D721Med (cell line): ENCODE data around the gene IL12RB2.

Experiments
- DNase-seq: peaks from one replicate; pipeline ENCODE4 v3.0.0; 2011; ENCODE audit warnings: low spot score; ENCODE audit not compliant: insufficient read length
- FAIRE-seq: peaks from 2 replicates; lab custom pipeline; 2011; peaks lifted over from hg19 to GRCh38; lab: Jason Lieb, UNC
- TF ChIP-seq, protein P1 (sequence below): IDR thresholded peaks from 2 replicates; pipeline ENCODE4 v1.5.1; 2012; ENCODE audit warnings: mild to moderate bottlenecking, control low read depth; ENCODE audit not compliant: insufficient read depth; ENCODE audit errors: missing control alignments

IL12RB2 gene, protein sequence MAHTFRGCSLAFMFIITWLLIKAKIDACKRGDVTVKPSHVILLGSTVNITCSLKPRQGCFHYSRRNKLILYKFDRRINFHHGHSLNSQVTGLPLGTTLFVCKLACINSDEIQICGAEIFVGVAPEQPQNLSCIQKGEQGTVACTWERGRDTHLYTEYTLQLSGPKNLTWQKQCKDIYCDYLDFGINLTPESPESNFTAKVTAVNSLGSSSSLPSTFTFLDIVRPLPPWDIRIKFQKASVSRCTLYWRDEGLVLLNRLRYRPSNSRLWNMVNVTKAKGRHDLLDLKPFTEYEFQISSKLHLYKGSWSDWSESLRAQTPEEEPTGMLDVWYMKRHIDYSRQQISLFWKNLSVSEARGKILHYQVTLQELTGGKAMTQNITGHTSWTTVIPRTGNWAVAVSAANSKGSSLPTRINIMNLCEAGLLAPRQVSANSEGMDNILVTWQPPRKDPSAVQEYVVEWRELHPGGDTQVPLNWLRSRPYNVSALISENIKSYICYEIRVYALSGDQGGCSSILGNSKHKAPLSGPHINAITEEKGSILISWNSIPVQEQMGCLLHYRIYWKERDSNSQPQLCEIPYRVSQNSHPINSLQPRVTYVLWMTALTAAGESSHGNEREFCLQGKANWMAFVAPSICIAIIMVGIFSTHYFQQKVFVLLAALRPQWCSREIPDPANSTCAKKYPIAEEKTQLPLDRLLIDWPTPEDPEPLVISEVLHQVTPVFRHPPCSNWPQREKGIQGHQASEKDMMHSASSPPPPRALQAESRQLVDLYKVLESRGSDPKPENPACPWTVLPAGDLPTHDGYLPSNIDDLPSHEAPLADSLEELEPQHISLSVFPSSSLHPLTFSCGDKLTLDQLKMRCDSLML

GRCh38 chr1:67307251-67308060 is at the start of gene IL12RB2:
Gene IL12RB2 (plus strand): TSS chr1:67307873. CDS start chr1:67320369, 12,496 bp downstream.
- TF ChIP-seq, protein P1, sequence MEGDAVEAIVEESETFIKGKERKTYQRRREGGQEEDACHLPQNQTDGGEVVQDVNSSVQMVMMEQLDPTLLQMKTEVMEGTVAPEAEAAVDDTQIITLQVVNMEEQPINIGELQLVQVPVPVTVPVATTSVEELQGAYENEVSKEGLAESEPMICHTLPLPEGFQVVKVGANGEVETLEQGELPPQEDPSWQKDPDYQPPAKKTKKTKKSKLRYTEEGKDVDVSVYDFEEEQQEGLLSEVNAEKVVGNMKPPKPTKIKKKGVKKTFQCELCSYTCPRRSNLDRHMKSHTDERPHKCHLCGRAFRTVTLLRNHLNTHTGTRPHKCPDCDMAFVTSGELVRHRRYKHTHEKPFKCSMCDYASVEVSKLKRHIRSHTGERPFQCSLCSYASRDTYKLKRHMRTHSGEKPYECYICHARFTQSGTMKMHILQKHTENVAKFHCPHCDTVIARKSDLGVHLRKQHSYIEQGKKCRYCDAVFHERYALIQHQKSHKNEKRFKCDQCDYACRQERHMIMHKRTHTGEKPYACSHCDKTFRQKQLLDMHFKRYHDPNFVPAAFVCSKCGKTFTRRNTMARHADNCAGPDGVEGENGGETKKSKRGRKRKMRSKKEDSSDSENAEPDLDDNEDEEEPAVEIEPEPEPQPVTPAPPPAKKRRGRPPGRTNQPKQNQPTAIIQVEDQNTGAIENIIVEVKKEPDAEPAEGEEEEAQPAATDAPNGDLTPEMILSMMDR = no peak
- no peak for FAIRE-seq
- DNase-seq = peak; percentile 22

GRCh38 chr1:67261680-67262079 is 46.0 kb upstream of the IL12RB2 start:
- FAIRE-seq = no peak
- TF ChIP-seq, protein P1 = peak; percentile 46
- no peak for DNase-seq

GRCh38 chr1:67262735-67263134 is 44.9 kb upstream of the IL12RB2 start:
- TF ChIP-seq, protein P1 = no peak

DNA sequence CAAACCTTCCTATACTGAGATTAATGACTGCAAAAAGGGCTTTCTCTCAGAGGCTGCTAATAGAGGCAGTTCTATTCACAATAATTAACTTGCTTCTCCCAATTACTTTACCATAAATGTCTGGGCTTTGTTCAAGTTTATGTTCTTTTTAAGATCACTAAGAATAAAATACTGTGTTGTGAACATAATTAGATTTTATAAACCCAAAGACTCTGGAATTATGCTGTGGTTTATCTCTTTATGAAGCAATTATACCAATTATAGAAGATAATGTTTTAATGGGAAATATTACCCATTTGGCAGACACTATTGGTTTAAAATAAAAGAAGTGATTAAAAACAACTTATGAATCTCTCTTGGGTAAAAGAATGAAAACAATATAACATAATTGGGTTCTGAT is 43.5 kb upstream of the IL12RB2 start:
- DNase-seq = no peak
- TF ChIP-seq, protein P1 = no peak
- no peak for FAIRE-seq

More at GRCh38 chr1:67262735-67263134, 44.9 kb upstream of the IL12RB2 start:
- FAIRE-seq (no peak), DNase-seq (no peak)

DNA sequence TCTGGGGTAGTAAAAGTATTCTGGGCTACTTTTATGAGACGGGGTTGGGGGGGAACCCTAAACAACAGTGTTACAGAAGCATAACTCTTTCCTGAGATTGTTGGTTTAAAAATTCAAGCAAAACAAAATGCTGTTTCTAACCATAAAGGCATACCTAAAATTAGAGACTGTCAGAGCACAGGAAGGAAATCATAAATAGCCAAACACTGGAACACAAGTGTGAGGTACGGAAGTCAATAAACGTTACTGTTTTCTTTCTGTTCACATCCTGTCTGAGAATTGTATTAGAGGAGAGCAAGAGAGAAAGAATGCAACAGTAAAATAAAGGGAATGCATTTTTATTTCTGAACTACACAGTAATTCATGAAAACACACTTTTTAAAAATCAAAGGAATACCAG is 42.8 kb upstream of the IL12RB2 start:
- no peak for DNase-seq
- TF ChIP-seq, protein P1 = no peak
- no peak for FAIRE-seq

DNA sequence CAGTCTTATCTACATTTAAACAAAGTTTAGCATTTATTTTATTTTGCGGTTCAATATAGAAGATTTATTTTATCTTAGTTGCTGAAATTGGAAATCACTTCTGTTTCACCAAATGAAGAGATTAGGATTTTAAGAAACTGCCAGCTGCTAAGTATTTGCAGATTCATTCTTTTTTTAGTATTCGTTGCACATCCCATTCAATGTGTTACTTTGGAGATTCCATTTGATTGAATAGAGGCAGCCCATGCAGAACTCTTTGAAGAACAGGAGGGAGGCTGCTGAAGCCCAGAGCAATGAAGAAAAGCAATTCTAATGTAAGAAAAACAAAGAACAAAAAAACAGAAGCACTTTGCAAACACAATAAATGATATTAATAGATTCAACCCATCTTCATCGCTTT is 38.6 kb upstream of the IL12RB2 start:
- TF ChIP-seq, protein P1 = no peak
- FAIRE-seq = no peak
- no peak for DNase-seq
